Stimulated activated CD8-positive, alpha-beta memory T cell treated with anti-CD3 and anti-CD28 coated beads, Interleukin-7, amount 100 ng/mL, for 1 hour (primary cell): ENCODE measurements around the gene MLLT11.
A peak's percentile ranks its signal among the peaks of the same experiment; 100 is the strongest.
"Not testable (repeated sequence)": the region's sequence is repeated elsewhere in the genome, so short reads cannot be mapped to it uniquely, and the experiment has no call there.

Experiments used
- DNase-seq, 2 donors: peaks; one replicate each; pipeline ENCODE4 v3.0.0-alpha.2; 2020; ENCODE audit warnings: low read depth in 2 of 2

Gene MLLT11

DNA sequence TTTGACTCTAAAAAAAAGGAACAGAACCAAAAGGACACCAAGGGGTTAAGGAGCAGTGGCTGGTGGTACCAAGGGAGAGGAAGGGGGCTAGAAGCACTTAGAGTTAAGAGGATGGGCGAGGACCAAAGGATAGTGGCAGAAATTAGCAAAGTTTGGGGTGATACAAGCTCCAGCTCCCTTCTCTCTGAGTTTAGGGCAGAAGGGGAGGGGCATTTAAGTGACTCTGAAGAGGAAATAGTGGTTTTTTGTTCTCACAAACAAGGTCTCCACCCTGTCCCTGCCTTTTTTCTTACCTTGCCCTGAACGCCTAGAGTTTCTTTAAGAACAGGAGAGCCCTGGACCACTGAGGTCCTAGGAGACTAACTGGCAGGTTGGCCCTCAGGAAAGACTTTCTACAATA is 4.0 kb upstream of the MLLT11 start:
- DNase-seq, result no peak

DNA sequence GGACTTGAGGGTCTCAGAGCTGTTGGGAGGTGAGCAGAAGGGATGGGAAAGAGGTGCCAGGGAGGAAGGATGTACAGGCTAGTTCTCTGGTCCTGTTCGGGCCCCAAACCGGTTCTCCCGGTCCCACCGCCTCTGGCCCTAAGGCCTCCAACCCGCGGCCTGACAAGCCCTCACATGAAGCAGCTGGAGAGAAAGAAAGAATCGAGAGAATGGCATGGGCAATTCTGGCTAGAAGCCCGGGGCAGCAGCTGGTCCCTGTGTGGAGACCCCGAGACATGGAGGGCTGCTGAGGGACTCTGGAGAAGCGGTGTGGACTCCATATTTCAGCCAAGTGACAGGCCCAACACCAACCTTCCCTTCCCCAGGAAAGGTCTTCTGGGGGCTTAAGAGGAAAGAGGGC is 1.5 kb upstream of the MLLT11 start:
- DNase-seq, result no peak

DNA sequence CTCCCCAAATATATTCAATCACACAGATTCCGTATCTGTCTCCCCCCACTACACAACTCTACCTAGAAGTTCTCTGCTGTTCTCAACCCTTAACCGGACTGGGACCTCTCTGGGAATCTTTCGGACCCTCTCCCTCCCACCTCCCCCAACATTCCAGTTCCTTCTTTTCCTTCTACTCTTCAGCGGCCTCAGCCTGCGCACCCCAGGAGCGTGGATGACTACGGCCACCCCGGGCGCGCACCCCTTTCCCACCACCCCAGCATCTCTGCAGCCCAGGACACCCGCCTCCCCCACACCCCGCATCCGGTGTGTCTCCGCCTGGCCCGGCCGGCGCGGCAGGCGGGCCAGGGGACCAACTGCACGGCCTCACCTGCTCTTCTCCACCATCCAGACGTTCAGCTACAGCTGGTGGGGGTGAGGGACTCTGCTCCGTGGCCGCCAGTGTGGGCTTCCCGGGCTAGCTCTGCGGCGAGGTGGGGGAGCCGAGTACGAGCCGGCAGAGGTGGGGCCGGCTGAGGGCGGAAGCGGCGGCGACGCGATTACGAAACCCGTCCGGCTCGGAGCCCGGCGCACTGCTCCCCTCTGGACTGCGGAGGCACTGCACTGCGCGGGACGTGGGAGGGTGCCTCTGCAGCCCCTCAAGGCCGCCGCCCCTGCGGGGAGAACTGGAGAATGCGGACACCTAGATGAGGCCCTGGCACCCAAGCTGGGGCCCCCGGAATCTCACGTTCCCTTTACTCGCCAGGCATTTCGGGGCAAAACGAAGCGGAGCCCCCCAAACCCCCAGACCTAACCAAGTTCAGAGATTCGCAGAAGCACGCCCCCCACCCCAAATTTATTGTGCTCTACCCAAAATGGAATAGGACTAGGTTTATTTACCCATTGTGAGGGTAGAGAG is 839 bp upstream of the MLLT11 start, which contains the start of gene CDC42SE1:
Gene CDC42SE1 (minus strand): TSS at position 514 of the 898 bp plus-strand sequence. CDS start 3,892 bp downstream, outside the sequence.
- DNase-seq, result peak; percentile 65 to 67

DNA sequence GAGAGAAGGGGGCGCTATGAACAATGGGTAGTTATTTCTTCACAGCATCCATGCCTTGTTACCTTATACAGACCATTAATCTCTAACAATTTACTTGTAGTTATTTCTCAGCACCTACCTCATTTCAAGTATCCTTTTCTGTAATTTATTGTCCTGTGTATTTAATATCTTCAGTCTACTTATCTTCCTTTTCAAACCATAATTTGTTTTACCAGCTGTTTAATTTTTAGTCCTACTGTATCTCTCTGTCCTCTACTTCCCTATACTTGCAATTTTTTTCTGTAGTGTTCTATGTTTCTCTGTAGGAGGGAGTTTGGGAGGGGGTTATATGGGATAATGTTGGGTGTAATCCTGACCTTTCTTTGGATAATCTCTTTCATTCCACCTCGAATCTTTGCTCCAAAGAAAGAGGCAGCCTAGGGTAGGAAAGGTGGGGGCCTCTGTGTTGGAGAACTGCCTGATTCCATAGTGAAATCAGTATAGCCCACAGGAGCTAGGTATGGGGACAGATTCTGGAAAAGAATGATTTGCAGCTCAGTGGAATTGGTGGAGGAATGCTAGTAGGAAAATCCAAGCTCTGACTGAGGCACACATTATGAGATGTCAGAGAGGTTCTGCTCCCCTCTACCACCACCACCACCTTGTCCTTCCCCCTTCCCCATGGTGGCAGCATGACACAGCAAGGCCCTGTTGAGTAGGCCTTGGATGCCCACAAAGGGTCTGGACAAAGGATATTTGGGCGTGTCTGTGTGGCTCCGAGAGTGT is 642 bp downstream of the MLLT11 start:
- DNase-seq, result no peak

DNA sequence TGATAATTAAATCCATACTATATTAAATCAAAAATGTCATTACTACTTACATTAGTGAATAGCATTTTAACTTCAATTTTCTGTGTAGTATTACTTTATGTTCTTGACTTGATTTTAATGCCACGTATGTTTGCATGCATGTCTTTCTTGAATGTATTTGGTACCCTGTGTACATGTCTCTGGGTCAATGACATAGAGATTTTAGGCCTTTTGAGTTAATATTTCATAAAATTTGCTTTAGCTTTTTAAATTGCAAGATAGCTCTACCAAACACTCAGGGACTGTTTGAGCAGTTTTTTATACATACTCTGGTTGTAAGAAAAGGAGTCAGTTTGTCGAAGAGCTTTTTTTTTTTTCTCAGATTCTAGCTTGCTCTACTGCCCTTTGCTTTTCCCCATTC is 1.5 kb downstream of the MLLT11 start:
- no peak for DNase-seq

DNA sequence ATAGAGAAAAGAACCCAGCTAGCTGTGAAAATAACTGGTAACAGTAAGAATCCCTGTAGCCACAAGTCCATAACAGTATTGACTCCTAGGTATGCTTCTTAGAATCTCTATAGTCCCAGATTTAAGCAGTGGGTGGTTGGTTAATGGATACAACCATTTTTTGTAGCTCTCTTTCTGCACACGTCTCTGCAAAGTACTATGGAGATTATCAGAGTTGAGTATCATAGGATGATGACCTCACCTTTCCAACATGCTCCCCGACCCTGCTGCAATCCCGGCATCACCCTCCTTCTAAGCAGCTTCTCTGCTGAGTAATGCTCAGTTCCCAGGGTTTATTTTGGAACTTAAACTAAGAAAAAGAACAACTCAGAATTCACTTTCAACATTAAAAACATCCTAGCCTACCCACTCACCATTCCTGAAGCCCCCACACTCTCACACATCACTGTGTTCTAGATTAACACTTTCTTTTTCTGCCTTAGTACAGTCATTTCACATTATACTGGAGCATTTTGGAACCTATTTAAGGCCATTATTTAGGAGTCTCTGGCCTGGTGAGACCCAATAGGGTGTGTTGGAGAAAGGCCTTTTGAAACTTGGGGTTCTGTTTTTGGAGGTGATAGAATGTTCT is 2.7 kb downstream of the MLLT11 start:
- DNase-seq, result no peak

DNA sequence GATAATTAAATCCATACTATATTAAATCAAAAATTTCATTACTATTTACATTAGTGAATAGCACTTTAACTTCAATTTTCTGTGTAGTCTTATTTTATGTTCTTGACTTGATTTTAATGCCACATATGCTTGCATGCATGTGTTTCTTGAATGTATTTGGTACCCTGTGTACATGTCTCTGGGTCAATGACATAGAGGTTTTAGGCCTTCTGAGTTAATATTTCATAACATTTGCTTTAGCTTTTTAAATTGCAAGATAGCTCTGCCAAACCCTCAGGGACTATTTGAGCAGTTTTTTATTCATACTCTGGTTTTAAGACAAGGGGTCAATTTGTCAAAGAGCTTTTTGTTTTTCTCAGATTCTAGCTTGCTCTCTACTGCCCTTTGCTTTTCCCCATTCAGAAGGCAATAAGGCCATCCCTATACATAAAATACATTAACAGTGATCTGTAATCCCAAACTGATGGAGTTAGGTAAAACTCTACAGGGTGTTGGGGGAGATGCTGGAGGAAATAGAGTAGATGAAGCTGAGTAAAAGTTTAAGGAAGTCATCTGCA is 5.0 kb downstream of the MLLT11 start:
- no peak for DNase-seq

DNA sequence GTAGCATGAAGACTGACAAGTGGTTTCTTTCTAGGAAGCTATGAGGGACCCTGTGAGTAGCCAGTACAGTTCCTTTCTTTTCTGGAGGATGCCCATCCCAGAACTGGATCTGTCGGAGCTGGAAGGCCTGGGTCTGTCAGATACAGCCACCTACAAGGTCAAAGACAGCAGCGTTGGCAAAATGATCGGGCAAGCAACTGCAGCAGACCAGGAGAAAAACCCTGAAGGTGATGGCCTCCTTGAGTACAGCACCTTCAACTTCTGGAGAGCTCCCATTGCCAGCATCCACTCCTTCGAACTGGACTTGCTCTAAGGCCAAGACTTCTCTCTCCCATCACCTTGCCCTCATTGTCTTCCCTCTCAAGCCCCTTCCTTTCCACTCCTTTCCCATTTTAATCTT is 7.0 kb downstream of the MLLT11 start:
- DNase-seq, result no peak

DNA sequence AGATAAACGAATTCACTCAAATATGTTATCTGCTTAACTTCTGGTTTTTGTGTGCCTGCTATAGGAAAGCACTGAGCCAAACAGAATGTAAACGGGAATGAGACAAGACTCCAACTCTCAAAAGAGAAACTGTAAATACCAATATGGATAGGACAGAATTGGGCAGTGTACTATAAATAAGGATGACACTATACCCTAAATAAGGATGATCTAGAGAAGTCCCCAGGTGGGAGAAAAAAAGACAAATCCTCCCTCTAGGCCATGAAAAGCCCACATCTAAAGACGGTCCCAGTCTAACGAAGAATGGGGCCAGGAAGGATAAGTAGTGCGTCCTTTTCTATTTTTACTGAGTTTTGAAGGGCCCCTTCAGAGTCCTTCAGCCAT is 8.9 kb downstream of the MLLT11 start:
- no peak for DNase-seq

DNA sequence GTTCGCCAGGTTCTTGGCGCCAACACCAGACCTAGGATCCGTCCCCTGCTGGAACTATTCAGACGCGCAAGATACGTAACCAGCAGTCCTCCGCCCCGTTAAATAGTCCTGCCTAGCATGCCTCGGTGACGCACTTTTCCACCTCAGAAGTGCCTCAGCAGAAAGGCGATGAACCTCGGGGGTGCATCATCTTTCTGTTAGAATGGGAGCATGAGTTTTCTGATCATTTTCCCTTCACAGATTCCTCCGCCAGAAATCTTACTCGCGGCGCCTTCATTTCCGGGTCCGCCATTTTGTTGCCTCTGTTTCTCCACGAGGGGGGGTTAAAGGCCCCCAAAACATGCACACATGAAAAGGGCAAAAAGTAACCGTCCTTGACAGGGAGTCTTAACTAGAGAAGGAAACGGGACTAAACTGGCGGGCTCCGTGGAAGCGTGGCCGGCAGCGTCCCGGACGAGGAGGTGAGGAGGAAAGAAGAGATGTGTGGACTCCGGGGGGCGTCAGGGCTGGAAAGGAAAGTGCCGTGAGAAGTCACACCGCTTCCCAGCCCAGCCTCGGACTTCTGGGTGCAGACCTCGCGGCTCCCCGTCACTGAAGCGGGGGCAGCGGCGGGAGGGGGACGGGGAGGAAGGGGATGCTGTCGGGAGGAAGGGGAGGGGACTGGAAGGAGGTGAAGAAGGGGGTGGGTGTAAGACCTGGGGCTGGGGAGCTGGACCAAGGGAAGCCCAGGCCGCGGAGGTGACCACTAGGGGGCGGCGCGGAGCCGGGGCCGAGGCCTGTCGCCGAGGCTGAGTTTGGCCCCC is 10.5 kb downstream of the MLLT11 start, which contains the start of gene GABPB2:
Gene GABPB2 (plus strand): TSS at position 288 of the 803 bp plus-strand sequence. CDS start 17,429 bp downstream, outside the sequence.
- DNase-seq, result peak; percentile 63 to 69

DNA sequence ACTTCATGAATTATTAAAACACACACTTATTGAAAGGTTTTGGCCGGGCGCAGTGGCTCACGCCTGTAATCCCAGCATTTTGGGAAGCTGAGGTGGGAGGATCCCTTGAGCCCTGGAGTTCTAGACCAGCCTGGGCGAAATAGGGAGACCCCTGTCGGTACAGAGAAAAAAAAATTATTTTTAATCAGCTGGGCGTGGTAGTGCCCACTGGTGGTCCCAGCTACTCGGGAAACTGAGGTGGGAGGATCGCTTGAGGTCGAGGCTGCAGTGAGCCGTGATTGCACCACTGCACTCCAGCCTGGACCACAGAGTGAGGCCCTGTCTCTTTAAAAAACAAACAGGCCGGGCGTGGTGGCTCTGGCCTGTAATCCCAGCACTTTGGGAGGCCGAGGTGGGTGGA is 12.0 kb downstream of the MLLT11 start:
- no peak for DNase-seq

DNA sequence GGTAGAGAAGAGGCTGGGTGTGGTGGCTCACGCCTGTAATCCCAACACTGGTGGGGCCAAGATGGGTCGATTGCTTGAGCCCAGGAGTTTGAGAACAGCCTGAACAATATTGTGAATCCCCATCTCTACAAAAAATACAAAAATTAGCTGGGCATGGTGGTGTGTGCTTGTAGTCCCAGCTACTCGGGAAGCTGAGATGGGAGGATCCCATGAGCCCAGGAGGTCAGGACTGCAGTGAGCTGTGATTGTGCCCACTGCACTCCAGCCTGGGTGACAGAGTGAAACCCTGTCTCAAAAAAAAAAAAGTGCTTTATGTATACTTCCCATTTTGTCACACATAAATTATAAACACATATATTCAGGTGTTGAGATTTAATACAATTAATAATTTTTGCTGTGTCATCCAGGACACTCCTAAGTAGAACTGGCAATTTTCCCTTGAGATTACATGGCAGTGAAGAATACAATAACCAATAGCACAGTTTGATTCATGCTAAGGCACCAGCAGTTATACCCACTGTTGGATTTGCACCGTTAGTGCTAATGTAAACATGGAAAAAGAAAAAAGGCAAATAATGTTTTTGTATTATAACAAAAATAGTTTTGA is 25.9 kb downstream of the MLLT11 start:
- no peak for DNase-seq

DNA sequence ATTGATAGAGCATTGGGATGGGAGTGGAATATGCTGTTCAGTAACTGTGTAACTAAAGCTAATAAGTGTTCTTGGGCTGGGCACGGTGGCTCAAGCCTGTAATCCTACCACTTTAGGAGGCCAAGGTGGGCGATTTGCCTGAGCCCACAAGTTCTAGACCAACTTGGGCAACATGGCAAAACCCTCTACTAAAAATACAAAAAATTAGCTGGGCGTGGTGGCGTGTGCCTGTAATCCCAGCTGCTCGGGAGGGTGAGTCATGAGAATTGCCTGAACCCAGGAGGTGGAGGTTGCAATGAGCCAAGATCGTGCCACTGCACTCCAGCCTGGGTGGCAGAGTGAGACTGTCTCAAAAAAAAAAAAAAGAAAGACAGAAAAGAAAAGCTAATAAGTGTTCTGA is 37.2 kb downstream of the MLLT11 start:
- not testable (repeated sequence) for DNase-seq

DNA sequence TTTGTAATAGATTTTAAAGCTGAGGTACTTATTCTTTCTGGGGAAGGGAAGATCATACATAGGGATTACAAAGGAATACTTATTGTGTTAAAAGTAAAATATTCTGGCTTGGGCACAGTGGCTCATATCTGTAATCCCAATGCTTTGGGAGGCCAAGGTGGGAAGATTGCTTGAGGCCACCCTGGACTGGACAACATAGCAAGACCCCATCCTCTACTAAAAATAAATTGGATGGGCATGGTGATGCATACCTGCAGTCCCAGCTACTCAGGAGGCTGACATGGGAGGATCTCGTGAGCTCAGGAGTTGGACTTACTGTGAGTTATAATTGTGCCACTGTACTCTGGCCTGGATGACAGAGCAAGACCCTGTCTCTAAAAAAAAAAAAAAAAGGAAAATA is 37.9 kb downstream of the MLLT11 start:
- no peak for DNase-seq

DNA sequence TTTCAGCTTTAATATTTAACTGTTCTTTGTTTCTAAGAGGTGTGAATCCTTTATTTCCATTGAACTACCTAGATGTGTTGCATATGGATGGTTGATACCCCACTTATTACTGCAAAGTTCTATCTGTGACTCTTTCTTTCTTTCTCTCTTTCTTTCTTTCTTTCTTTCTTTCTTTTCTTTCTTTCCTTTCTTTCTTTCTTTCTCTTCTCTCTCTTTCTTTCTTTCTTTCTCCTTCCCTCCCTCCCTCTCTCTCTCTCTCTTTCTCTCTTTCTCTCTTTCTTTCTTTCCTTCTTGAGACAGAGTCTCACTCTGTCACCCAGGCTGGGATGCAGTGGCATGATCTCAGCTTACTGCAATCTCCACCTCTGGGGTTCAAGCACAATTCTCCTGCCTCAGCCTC is 44.4 kb downstream of the MLLT11 start:
- DNase-seq, result no peak

DNA sequence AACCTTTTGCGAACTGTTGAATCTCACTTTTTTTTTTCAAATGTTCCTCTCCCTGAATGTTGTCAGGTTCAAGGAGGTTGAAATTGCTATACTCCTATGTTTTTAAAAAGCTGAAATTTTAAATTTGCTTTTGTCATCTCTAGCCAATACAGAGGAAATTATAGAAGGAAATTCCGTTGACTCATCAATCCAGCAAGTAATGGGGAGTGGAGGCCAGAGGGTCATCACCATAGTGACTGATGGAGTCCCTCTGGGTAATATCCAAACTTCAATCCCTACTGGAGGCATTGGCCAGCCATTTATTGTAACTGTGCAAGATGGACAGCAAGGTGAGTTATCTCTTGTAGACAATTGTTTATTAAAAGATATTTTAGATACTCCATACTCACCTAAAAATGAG is 46.7 kb downstream of the MLLT11 start:
- no peak for DNase-seq

DNA sequence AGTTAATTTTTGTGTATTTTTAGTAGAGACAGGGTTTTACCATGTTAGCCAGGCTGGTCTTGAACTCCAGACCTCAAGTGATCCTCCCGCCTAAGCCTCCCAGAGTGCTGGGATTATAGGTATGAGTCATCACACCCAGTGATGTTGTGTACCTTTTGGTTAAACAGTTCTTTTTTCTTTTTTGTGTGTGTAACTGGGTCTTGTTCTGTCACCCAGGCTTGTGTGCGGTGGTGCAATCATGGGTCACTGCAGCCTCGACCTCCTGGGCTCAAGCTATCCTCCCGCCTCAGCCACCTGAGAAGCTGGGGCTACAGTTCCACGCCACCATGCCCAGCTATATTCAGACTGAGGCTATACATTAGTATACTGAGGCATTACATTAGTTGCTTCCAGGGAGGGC is 48.1 kb downstream of the MLLT11 start:
- no peak for DNase-seq

DNA sequence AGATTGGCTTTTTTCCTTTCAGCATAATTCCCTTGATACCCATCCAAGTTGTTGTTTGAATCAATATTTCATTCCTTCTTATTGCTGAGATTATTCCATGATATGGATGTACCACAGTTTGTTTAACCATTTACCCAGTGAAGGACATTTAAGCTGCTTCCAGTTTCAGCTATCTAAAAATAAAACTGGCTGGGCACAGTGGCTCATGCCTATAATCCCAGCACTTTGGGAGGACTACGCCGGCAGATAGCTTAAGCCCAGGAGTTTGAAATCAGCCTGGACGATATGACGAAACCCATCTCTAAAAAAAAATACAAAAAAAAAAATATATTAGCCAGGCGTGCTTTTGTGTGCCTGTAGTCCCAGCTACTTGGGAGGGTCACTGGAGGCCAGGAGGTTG is 53.7 kb downstream of the MLLT11 start:
- no peak for DNase-seq
